Suprapubic skin (tissue), 4 donors: Measurements from ENCODE around the gene RUBCNL. TPM values are rescaled to one million over a fixed set of nuclear protein-coding genes. Genes with fewer than 3 reads are reported as not detected.
A peak's percentile ranks its signal among the peaks of the same experiment; 100 is the strongest.

Source experiments
- DNase-seq, 2 donors: peaks; one replicate each; pipeline ENCODE4 v3.0.0-alpha.2; 2019; ENCODE audit warnings: low spot score in 2 of 2
- H3K27ac ChIP-seq: fragments of 200-600 bp; sonication (generic); one replicate; pipeline ENCODE4 v1.5.1; 2019
- H3K27me3 ChIP-seq: fragments of 200-600 bp; sonication (generic); one replicate; pipeline ENCODE4 v1.5.1; 2019
- H3K36me3 ChIP-seq: fragments of 200-600 bp; sonication (generic); one replicate; pipeline ENCODE4 v1.5.1; 2019
- H3K4me1 ChIP-seq: fragments of 200-600 bp; sonication (generic); one replicate; pipeline ENCODE4 v1.5.1; 2019
- H3K4me3 ChIP-seq: fragments of 200-600 bp; sonication (generic); one replicate; pipeline ENCODE4 v1.5.1; 2019; ENCODE audit warnings: mild to moderate bottlenecking
- H3K9me3 ChIP-seq: fragments of 200-600 bp; sonication (generic); one replicate; pipeline ENCODE4 v1.5.1; 2019
- EP300 ChIP-seq: sonication (generic); formaldehyde crosslinking; IDR thresholded peaks from one replicate; pipeline ENCODE4 v1.6.1; 2017; ENCODE audit warnings: antibody characterized with exemption
- POLR2A ChIP-seq, 2 donors: fragments of 450-650 bp; IDR thresholded peaks; one replicate each; pipeline ENCODE4 v1.6.1; 2017; ENCODE audit warnings: antibody characterized with exemption in 2 of 2, mild to moderate bottlenecking in 2 of 2, moderate library complexity in 2 of 2
- POLR2AphosphoS5 ChIP-seq, 3 donors: sonication (generic); formaldehyde crosslinking; IDR thresholded peaks; one replicate each; pipeline ENCODE4 v1.6.1; 2017; ENCODE audit warnings: antibody characterized with exemption in 3 of 3
- WGBS: methylation state at CpG from one replicate; pipeline ENCODE4 v1.1.5; 2018; 5-methylcytosine and 5-hydroxymethylcytosine counted together
- total RNA-seq, 4 donors: library from RNA; depleted of rRNA; stranded (reverse); fragments of >200 nt; gene quantifications; one replicate each; pipeline ENCODE4 v1.1.0, GENCODE V29; 2016
- TF ChIP-seq, protein P1 (sequence below), 2 donors: fragments of 200-600 bp in 1 of 2; fragments of 450-650 bp in 1 of 2; sonication (generic) in 1 of 2; IDR thresholded peaks; one replicate each; pipeline ENCODE4 v1.5.1; 2016 to 2019; ENCODE audit warnings: antibody characterized with exemption in 2 of 2, mild to moderate bottlenecking in 1 of 2, moderate library complexity in 1 of 2

RUBCNL gene
- total RNA-seq, 4 donors from 2014 or later: 0.57 to 3.9 (median 2.5) TPM

DNA sequence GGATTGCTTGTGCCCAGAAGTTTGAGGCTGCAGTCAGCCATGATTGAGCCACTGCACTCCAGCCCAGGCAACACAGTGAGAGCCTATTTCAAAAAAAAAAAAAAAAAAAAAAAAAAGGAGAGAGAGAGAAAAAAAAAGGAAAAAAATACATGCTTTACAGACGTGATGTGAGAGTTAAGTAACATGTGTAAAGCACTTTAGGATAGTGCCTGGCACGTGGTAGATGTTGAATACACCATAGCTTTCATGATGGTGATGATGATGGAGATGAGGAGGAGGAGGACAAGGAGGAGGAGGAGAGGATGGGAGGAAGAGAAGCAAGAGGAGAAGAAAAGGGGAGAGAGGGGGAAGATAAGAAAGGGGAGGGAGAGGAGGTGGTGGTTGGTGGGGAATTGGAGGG lies 15.1 kb upstream of the RUBCNL start:
- no peak overlapping the region for H3K27ac ChIP-seq
- 69% methylated on average over 2 of the region's 2 CpGs for WGBS
- H3K4me1 ChIP-seq: peaks cover 15% of the 10 kb centered on the region
- H3K9me3 ChIP-seq: no peaks in the 10 kb centered on the region
- no peaks in the 10 kb centered on the region for H3K36me3 ChIP-seq
- TF ChIP-seq, protein P1, sequence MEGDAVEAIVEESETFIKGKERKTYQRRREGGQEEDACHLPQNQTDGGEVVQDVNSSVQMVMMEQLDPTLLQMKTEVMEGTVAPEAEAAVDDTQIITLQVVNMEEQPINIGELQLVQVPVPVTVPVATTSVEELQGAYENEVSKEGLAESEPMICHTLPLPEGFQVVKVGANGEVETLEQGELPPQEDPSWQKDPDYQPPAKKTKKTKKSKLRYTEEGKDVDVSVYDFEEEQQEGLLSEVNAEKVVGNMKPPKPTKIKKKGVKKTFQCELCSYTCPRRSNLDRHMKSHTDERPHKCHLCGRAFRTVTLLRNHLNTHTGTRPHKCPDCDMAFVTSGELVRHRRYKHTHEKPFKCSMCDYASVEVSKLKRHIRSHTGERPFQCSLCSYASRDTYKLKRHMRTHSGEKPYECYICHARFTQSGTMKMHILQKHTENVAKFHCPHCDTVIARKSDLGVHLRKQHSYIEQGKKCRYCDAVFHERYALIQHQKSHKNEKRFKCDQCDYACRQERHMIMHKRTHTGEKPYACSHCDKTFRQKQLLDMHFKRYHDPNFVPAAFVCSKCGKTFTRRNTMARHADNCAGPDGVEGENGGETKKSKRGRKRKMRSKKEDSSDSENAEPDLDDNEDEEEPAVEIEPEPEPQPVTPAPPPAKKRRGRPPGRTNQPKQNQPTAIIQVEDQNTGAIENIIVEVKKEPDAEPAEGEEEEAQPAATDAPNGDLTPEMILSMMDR (IDR thresholded peaks at IDR 0.05): no peak
- TF ChIP-seq POLR2AphosphoS5 (IDR thresholded peaks at IDR 0.05) (no peak), EP300 (no peak), POLR2A (IDR thresholded peaks at IDR 0.05) (no peak)
- no peak overlapping the region for H3K4me3 ChIP-seq
- no peaks in the 10 kb centered on the region for H3K27me3 ChIP-seq
- DNase-seq: no peak

DNA sequence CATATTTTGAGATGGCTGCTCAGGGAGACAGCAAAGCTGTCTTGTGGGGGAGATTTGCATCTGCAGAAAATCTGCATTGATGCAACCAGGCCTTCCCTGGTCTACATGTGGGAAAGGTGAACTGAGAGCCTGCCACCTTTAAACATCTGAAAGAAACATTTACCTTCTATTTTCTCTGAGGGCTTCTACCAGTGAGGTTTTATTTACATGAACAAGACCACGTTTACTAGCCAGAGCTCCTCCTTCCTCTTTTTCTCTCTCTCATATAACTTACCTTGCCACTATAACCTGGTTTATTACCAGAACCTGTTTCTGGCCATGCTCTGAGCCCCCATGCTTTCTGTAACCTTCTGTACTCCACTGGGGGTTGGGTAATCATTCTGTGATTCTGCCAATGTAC lies 14.4 kb upstream of the RUBCNL start:
- no peak overlapping the region for H3K4me3 ChIP-seq
- H3K4me1 ChIP-seq: peaks cover 15% of the 10 kb centered on the region
- 30% methylated on average over 1 of the region's 1 CpG for WGBS
- DNase-seq: no peak
- H3K9me3 ChIP-seq: no peaks in the 10 kb centered on the region
- no peak overlapping the region for H3K27ac ChIP-seq
- no peaks in the 10 kb centered on the region for H3K36me3 ChIP-seq
- H3K27me3 ChIP-seq: no peaks in the 10 kb centered on the region
- TF ChIP-seq POLR2A (IDR thresholded peaks at IDR 0.05) (no peak), POLR2AphosphoS5 (IDR thresholded peaks at IDR 0.05) (no peak), EP300 (no peak)
- TF ChIP-seq, protein P1 (IDR thresholded peaks at IDR 0.05): no peak

DNA sequence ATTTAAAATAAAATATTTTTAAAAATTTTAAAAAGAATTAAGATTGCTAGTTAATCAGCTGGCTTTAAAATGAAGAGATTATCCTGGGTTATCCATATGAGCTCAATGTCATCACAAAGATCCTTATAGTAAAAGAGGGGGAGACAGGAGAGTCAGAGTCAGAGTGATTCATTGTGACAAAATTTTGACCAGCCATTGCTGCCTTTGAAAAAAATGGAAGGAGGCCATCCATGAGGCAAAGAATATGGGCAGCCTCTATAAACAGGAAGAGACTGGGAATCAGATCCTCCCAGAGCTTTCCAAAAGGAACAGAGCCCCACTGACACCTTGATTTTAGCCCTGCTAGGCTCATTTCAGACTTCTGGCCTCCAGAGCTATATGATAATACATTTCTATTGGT lies 9.3 kb upstream of the RUBCNL start:
- no peaks in the 10 kb centered on the region for H3K9me3 ChIP-seq
- no peaks in the 10 kb centered on the region for H3K36me3 ChIP-seq
- peaks cover 10% of the 10 kb centered on the region for H3K4me1 ChIP-seq
- H3K27me3 ChIP-seq: no peaks in the 10 kb centered on the region
- H3K4me3 ChIP-seq: no peak overlapping the region
- TF ChIP-seq EP300 (no peak), POLR2AphosphoS5 (IDR thresholded peaks at IDR 0.05) (no peak), POLR2A (IDR thresholded peaks at IDR 0.05) (no peak)
- TF ChIP-seq, protein P1 (IDR thresholded peaks at IDR 0.05): no peak
- no peak overlapping the region for H3K27ac ChIP-seq
- DNase-seq: no peak

DNA sequence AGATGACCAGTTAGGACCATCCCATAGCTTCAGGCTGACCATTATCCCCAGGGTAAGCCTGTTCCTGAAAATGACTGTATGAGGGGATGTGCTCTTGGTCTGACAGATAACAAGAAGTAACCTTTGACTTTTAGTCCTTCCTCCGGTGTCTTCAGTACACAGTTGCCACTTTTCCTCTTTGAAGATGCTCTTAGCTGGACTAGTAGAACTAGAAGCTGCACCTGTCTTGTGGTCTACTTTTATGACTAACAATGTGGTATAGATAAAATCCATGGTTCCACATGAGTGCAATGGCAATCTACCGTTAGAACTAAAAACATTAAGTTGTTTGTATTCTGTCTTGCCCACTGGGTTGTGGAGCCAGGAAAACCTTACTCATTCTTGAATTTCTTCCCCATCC lies 5.9 kb upstream of the RUBCNL start:
- Histone ChIP-seq H3K9me3 (no peaks in the 10 kb centered on the region), H3K36me3 (no peaks in the 10 kb centered on the region), H3K27ac (no peak overlapping the region), H3K27me3 (no peaks in the 10 kb centered on the region), H3K4me3 (no peak overlapping the region), H3K4me1 (peaks cover 21% of the 10 kb centered on the region)
- DNase-seq: no peak
- 61% methylated on average over 2 of the region's 2 CpGs for WGBS
- TF ChIP-seq POLR2A (IDR thresholded peaks at IDR 0.05): no peak
- TF ChIP-seq, protein P1 (IDR thresholded peaks at IDR 0.05): no peak
- TF ChIP-seq POLR2AphosphoS5 (IDR thresholded peaks at IDR 0.05): no peak
- TF ChIP-seq EP300: no peak

DNA sequence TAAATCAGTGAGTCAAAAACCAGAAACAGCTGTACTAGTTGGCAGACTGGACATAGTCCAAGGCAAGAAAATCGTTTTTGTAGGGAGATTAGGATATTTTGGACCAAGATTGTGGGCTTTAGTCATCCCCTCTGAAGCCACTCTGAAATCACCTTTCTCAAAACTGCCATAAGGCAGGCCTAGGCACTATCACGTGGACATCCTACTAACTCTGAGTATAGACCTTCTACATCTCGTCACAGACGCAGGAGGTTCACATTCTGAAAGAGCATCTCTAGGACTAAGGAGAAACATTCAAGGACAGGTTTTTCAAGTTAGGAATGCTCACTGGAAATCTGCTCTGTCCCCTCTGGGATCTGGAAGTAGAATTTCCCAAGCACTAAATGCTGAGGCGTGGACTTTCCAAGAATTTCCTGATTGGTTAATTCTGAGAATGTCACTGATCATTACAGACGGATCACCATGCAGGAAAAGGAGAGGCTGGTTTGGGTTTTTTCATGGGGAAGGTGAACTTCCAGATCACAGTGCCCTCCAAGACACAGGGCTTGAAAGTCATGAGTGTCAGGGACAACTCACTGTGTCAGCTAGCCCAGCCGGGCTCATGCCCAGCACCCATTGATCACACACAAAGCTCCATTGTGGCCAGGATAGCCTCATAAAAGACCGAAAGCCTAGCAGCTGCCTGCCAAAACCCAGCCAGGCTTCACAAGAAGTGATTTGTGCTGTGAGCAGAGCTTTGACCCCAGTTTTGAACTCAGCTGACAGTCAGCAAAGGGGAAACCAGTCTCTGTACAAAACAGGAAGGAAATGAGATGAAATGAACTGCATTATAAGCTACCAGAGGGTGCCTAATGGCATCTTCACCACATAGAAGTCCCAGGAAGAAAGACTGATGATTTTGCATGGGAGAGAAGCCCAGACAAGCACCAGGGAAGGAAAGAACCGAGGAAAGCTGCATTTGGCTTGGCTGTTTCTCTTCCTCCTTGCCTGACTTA lies 2.7 kb upstream of the RUBCNL start:
- Histone ChIP-seq H3K4me3 (no peak overlapping the region), H3K27me3 (peaks cover 20% of the 10 kb centered on the region), H3K4me1 (peaks cover 44% of the 10 kb centered on the region), H3K9me3 (no peaks in the 10 kb centered on the region), H3K27ac (peak overlapping the region; percentile 60), H3K36me3 (no peaks in the 10 kb centered on the region)
- no peak for TF ChIP-seq POLR2AphosphoS5 (IDR thresholded peaks at IDR 0.05)
- no peak for TF ChIP-seq EP300
- TF ChIP-seq, protein P1 (IDR thresholded peaks at IDR 0.05): no peak
- no peak for TF ChIP-seq POLR2A (IDR thresholded peaks at IDR 0.05)
- WGBS: 41% methylated on average over 7 of the region's 9 CpGs
- no peak for DNase-seq
